GM19099 (cell line): ENCODE data around the gene TTC6.

Experiments used
- POLR2A ChIP-seq: IDR thresholded peaks from 3 replicates; pipeline ENCODE4 v1.6.1; 2011; ENCODE audit warnings: low read depth; ENCODE audit not compliant: insufficient read length; ENCODE audit errors: extremely low read depth

Gene TTC6

GRCh38 chr14:37625597-37626595 lies 30.5 kb downstream of the TTC6 start:
- TF ChIP-seq POLR2A = no peak

GRCh38 chr14:37637341-37637740 lies 41.9 kb downstream of the TTC6 start:
- TF ChIP-seq POLR2A = no peak

GRCh38 chr14:37638599-37638998 lies 43.2 kb downstream of the TTC6 start:
- TF ChIP-seq POLR2A = no peak

- TF ChIP-seq POLR2A = no peak
Measured at GRCh38 chr14:37641117-37641516, 45.7 kb downstream of the TTC6 start.

GRCh38 chr14:37642125-37642524 lies 46.7 kb downstream of the TTC6 start:
- no peak for TF ChIP-seq POLR2A

- no peak for TF ChIP-seq POLR2A
Measured at GRCh38 chr14:37643701-37644100, 48.3 kb downstream of the TTC6 start.
